Motor neuron (in vitro differentiated cells): Measurements from ENCODE around the gene SLC5A3. TPM values are rescaled to one million over a fixed set of nuclear protein-coding genes. Genes with fewer than 3 reads are reported as not detected.
A peak's percentile ranks its signal among the peaks of the same experiment; 100 is the strongest.

Experiments used
- ATAC-seq, 8 experiments: fragments of 200-7000 bp; cut with Tn5 transposase; replicated peaks in 6 of 8; 2 replicates each; pipeline ENCODE4 v1.8.0; 2021; ENCODE audit warnings: mild to moderate bottlenecking in 8 of 8, moderate library complexity in 8 of 8
- H3K27ac ChIP-seq, 2 donors: fragments of 250-450 bp; sonication (Bioruptor Pico); 2 replicates each; pipeline ENCODE4 v1.9.0; 2021; ENCODE audit warnings: antibody characterized with exemption in 2 of 2, mild to moderate bottlenecking in 2 of 2, moderate library complexity in 1 of 2
- H3K4me1 ChIP-seq, 2 donors: fragments of 250-450 bp; sonication (Bioruptor Pico); replicated peaks in 1 of 2; 2 replicates each; pipeline ENCODE4 v1.6.1; 2021; ENCODE audit warnings: antibody characterized with exemption in 2 of 2, mild to moderate bottlenecking in 2 of 2, moderate library complexity in 1 of 2
- H3K4me3 ChIP-seq, 5 donors: fragments of 250-450 bp; sonication (Bioruptor Pico); 2 replicates each; pipeline ENCODE4 v1.9.0; 2021; ENCODE audit warnings: antibody characterized with exemption in 5 of 5, mild to moderate bottlenecking in 5 of 5, moderate library complexity in 4 of 5
- WGBS, 10 experiments: fragments of 450-650 bp; shearing (Covaris generic); methylation state at CpG; one replicate each; pipeline ENCODE4 v1.0.0; 2022; 5-methylcytosine and 5-hydroxymethylcytosine counted together
- in situ Hi-C, 9 experiments: fragments of 400-800 bp; cut with MboI; loops; one replicate each; pipeline ENCODE4 v1.15.0; 2021; ENCODE audit warnings: low sequenced_read_pairs in 9 of 9, low pct_unique_long_range_greater_than_20kb in 2 of 9; ENCODE audit not compliant: unreplicated experiment in 9 of 9
- total RNA-seq, 8 experiments: library from RNA; unstranded; fragments of 300-600 nt; gene quantifications; 2 replicates each; pipeline versions ENCODE4 v1.2.3 to v1.2.4, GENCODE V29; 2022

SLC5A3 gene
- total RNA-seq: 10 to 100 TPM; 14.2 to 25.7 (median 19.9) TPM

- Histone ChIP-seq H3K4me3 (peak within 1 kb of the TSS; percentile 73 to 87 (median 79)), H3K4me1 (peaks cover 17% of the 10 kb centered on the region in 2 donors), H3K27ac (peak within 1 kb of the TSS; percentile 77 to 83)
- ATAC-seq: peak; percentile 82 to 91 (median 88)
- WGBS, 10 experiments: 0% methylated on average over 1 of the region's 104 CpGs; no CpG with 5 or more reads in 9 of the 10 experiments
- in situ Hi-C loops: no loop called here
These were observed at the start of gene SLC5A3, which contains the start of gene MRPS6 for GRCh38 chr21:34073032-34073748. SLC5A3 (plus strand) TSS chr21:34073578; CDS start chr21:34095199, 21,621 bp downstream. MRPS6 (plus strand) TSS chr21:34073578; CDS start chr21:34073701, 123 bp downstream.

GRCh38 chr21:34023691-34024373 is 49.5 kb upstream of the SLC5A3 start:
- H3K27ac ChIP-seq: no peak overlapping the region
- 20 to 96% (median 69%) methylated on average over 1 to 8 of the region's 8 CpGs for WGBS, 10 experiments
- peak in 3 of 8 experiments; percentile 18 to 75 (median 29) for ATAC-seq
- H3K4me3 ChIP-seq: no peak overlapping the region
- in situ Hi-C loops: no loop called here
- peaks cover 0 to 13% of the 10 kb centered on the region in 2 donors for H3K4me1 ChIP-seq

GRCh38 chr21:34024374-34024693 is 49.0 kb upstream of the SLC5A3 start:
- H3K4me1 ChIP-seq: peaks cover 0 to 13% of the 10 kb centered on the region in 2 donors
- H3K27ac ChIP-seq: no peak overlapping the region
- H3K4me3 ChIP-seq: no peak overlapping the region
- in situ Hi-C loops: no loop called here
- ATAC-seq: no peak
- 92 to 100% (median 100%) methylated on average over 1 to 3 of the region's 3 CpGs; no CpG with 5 or more reads in 3 of the 10 experiments for WGBS, 10 experiments

DNA sequence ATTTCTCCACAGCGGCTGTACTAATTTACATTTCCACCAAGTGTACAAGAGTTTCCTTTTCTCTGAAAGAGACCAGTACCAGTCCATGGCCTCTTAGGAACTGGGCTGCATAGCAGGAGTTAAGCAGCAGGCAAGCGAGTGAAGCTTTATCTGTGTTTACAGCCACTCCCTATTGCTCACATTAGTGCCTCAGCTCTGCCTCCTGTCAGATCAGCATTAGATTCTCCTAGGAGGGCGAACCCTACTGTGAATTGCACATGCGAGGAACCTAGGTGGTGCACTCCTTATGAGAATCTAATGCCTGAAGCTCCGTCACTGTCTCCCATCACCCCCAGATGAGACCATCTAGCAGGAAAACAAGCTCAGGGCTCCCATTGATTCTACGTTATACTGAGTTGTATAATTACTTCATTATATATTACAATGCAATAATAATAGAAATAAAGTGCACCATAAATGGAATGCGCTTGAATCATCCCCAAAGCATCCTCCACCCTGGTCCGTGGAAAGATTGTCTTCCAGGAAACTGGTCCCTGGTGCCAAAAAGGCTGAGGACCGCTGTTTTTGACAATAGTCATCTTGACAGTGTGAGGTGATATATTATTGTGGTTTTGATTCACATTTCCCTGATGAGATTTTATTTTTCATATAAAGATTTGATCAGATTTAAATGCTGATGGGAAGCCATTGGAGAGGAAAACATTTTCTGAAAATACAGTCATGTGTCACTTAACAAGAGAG is 45.5 kb upstream of the SLC5A3 start:
- Histone ChIP-seq H3K4me1 (peaks cover 0 to 7% of the 10 kb centered on the region in 2 donors), H3K27ac (no peak overlapping the region), H3K4me3 (no peak overlapping the region)
- in situ Hi-C loops: no loop called here
- ATAC-seq: peak in 3 of 8 experiments; percentile 29 to 96 (median 91)
- WGBS, 10 experiments: 23 to 100% (median 90%) methylated on average over 1 to 8 of the region's 9 CpGs; no CpG with 5 or more reads in 1 of the 10 experiments

DNA sequence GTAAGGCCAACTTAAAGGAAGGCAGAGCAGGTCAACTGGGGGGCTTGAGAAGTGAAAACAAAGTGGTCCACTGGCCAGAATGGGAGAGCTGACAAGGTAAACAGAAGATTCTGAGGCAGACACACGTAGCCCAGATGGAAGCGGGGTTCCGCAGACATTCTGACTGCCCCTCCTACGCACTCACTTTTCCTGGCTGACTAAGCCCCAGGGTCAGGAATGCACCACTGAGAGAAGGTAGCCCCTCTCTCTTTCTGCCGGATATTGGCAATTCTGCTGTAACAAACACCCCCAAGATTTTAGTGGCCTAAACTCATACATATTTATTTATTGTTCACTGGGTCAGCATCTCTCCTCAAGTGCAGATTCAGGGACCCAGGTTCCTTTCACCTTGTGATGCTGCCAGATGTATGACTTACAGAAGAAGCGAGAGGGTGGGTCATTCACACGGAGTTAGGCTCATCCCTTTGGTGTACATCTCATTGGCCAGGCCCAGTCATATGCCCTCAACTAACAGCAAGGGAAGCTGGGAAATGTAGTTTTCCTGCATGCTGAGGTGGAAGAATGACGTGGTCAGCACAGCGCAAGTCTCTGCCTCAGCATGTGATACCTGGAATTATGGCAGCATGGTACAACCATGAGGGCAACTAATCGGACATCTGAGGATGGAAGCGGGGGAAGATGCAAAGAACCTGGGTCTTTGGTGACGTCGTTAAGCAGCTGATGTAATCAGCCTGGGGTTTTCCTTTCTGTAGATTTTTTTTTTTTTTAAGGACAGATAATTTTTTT is 43.4 kb upstream of the SLC5A3 start:
- Histone ChIP-seq H3K27ac (no peak overlapping the region), H3K4me1 (no peaks in the 10 kb centered on the region), H3K4me3 (no peak overlapping the region)
- 17 to 91% (median 56%) methylated on average over 2 to 9 of the region's 13 CpGs for WGBS, 10 experiments
- peak; percentile 61 to 100 (median 99) for ATAC-seq
- in situ Hi-C loops: no loop called here

DNA sequence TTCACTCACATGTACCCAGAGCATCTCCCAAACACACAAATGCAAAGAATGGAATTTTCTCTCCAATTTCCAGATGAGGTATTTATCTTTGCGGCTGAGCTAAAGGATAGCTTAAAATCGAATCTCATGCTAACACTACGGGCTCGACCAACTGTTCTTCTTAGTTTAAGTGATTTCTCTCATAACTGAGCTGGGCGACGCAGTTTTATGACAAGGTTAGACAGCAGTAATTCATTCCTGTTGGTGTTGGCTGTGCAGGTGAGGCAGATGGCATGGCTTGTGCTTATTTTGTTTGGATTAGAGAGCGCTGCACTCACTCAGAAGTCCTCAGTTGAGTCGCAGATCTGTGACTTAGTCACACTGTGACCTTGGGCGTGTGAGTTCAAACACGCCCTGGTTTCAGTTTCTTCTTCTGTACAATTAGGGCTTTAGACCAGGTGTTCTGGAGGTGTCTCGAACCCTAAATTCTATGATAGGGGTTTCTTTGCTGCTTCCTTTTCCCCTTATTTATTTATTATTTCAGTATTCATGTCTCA is 41.5 kb upstream of the SLC5A3 start:
- ATAC-seq: no peak
- no peaks in the 10 kb centered on the region for H3K4me1 ChIP-seq
- no peak overlapping the region for H3K27ac ChIP-seq
- H3K4me3 ChIP-seq: no peak overlapping the region
- in situ Hi-C loops: no loop called here
- 79 to 100% (median 92%) methylated on average over 1 to 9 of the region's 11 CpGs; no CpG with 5 or more reads in 1 of the 10 experiments for WGBS, 10 experiments

DNA sequence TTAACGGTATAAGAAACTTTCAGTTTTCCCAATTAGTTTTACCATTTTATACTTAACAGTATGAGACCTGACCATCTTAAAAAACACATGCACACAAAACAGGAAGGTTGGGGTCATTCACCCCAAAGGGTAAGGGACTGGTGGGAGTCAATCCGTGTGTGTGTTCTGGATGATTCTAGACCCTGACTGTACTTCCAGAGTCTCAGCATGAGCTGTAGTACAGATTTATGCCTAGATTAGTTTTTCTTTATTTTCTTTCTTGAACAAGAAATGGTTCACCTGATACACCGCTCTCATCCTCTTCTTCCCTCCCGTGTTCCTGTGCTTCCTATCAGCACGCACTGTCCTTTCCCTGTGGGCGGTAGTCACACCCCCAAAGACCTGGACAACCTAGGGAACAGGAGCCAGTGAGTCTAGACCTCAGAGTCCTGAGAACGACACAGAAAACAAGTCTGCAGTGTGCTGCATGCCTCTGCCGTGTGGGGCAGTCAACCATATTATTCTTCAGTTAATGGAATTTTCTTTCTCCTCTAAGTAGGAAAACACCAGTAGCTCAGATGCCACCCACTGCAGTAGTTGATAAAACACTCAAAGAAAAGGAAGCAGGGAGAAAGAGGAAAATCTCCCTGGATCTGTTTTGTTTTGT is 38.9 kb upstream of the SLC5A3 start:
- in situ Hi-C loops: no loop called here
- H3K4me1 ChIP-seq: no peaks in the 10 kb centered on the region
- no peak overlapping the region for H3K27ac ChIP-seq
- ATAC-seq: no peak
- 50 to 100% (median 85%) methylated on average over 1 to 8 of the region's 8 CpGs for WGBS, 10 experiments
- H3K4me3 ChIP-seq: no peak overlapping the region

DNA sequence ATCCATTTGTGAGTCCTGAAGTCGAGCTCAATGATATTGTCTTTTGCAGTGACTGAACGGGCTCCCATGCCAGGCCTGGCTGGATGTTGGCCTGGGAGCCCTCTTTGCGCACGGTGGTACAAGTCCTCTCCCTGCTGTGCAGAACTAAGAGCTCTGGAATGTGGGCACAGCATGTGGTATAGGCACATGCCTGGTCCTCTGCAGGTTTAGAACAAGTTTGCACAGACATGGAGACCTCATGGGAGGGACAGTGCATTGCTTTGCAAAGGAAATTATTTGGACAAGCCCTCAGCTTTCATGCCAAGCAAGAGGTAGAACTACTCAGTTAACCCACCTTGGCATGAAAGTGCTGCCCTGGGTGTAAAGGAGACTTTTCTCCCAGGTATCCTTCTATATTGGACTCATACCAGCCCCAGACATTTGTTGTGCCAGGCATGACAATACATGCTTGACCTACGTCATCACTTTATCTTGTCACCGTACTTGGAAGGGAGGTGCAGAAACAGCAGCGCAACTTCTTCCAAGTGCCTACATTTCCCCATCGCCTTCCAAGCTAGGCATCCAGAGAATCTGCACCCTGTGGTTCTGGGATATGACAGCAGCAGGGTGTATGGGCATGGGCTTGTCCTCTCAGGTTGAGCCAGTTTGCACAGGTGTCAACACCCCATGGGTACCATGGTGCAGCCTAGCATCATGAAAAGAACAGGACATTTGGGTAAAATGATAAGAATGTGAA is 37.6 kb upstream of the SLC5A3 start:
- no peak for ATAC-seq
- 20 to 100% (median 81%) methylated on average over 1 to 6 of the region's 8 CpGs for WGBS, 10 experiments
- in situ Hi-C loops: no loop called here
- Histone ChIP-seq H3K4me3 (no peak overlapping the region), H3K27ac (no peak overlapping the region), H3K4me1 (no peaks in the 10 kb centered on the region)

DNA sequence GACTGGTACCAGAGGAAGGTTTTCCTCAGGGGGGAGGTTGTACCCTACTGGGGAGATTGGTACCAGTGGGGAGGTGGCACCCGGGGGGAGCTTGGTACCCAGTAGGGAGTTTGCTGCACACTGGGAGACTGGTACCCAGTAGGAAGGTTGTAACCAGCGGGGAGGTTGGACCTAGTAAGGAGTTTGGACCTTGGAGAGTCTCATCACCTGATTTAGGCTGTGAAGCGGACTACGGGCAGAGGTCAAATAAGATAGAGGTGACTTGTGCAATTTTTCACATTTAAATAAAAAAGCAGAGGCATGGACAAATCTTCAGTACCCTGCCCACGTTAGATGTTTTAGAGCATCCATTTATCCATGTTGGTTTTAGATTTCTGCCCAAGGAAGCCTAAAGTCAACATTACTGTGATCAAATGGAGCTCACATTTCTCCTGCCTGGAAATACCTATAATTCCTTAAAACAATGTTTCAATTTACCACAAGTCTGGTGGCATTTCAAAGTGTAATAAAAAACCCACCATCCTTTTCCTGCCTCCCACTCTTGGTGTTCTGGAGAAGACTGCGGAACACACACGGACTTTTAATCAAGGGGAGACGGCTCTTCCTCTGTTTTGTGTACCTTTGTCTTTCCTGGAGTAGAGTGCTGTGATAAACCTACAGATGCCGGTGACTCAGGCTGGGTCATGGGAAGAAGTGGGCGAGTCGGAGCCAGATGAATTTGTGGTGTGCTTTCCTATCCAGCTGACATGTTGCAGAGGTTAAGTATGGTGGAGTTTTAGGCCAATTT is 36.2 kb upstream of the SLC5A3 start:
- ATAC-seq: peak in 1 of 8 experiments; percentile 27
- no peak overlapping the region for H3K4me3 ChIP-seq
- H3K27ac ChIP-seq: no peak overlapping the region
- no peaks in the 10 kb centered on the region for H3K4me1 ChIP-seq
- 40 to 100% (median 90%) methylated on average over 1 to 8 of the region's 11 CpGs; no CpG with 5 or more reads in 2 of the 10 experiments for WGBS, 10 experiments
- in situ Hi-C loops: no loop called here

- no peak for ATAC-seq
These were observed 33.5 kb upstream of the SLC5A3 start for GRCh38 chr21:34039678-34040382.

More at GRCh38 chr21:34039678-34040382, 33.5 kb upstream of the SLC5A3 start:
- in situ Hi-C loops: no loop called here
- Histone ChIP-seq H3K4me3 (no peak overlapping the region), H3K27ac (no peak overlapping the region), H3K4me1 (no peaks in the 10 kb centered on the region)
- WGBS, 10 experiments: 17 to 87% (median 58%) methylated on average over 1 to 9 of the region's 10 CpGs; no CpG with 5 or more reads in 1 of the 10 experiments
